DMS79 (cell line): ENCODE results near the gene TPGS1.

Experiments used
- DNase-seq: peaks from one replicate; lab custom pipeline; 2025; lab: John Stamatoyannopoulos, UW

Gene TPGS1

DNA sequence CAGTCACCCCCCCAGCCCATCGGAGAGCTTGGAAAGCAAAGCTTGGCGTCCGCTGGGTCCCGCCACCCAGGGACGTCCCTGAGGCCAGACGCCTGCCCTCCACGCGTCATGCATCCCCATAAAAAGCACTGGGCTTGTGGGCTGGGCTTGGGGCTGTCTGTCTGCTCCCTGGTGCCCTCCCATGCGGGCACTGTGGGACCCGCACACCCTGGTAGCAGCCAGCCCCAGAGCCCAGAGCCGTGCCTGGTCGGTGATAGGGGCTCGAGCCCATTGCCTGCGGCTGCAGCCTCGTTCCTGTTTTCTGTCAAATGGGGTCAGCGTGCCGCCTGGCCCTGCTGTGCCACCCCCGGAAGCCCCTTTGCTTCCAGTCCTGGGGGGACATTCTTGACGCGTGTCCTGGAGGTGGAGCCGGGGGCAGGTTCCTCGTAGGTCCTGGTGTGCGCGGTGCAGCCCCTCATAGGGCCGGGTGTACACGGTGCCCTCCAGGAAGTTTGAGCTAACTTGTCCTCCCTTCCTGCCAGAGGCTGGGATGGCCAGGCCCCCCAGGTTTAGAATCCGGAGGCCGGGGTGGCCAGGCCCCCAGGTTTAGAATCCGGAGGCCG lies 32.2 kb downstream of the TPGS1 start:
- DNase-seq = no peak

GRCh38 chr19:540867-541637 lies 33.8 kb downstream of the TPGS1 start:
- no peak for DNase-seq

DNA sequence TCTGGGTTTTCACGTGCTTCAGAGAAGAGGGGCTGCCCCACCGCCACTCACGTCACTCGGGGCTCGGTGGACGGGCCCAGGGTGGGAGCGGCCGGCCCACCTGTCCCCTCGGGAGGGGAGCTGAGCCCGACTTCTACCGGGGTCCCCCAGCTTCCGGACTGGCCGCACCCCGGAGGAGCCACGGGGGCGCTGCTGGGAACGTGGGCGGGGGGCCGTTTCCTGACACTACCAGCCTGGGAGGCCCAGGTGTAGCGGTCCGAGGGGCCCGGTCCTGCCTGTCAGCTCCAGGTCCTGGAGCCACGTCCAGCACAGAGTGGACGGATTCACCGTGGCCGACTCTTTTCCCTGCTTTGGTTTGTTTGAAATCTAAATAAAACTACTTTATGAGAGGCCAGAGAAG lies 34.4 kb downstream of the TPGS1 start:
- DNase-seq = no peak

DNA sequence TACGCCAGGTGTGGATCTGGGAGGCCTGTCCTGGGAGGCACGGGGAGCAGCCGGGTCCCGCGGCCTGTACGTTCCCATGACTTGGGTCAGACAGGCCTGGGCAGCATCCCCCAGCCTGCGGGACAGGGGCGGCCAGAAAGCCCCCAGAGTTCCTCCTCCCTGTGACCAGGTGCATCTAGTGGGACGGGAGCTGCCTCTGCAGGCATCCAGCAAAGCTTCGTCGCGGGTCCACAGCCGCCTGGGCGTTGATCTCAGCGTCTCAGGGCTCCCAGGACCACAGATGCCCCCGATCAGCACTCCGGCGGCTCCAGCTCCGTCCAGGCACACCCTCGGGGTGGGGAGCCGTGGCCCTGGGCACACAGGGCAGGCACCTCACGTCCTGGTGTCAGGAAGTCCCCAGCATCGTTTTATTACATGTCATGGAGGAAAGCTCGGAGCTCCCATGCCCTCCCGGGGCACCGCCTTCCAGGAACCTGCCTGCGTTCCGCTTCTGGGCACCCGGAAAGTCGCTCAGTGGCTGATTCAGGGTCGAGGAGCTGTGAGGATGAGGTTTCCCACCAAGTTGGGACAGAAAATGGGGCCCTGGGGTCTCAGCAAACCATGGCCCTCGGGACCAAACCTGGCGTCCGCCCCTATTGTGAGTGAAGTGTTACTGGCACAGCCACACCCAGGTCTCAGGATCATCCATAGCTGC lies 35.0 kb downstream of the TPGS1 start:
- DNase-seq = no peak

DNA sequence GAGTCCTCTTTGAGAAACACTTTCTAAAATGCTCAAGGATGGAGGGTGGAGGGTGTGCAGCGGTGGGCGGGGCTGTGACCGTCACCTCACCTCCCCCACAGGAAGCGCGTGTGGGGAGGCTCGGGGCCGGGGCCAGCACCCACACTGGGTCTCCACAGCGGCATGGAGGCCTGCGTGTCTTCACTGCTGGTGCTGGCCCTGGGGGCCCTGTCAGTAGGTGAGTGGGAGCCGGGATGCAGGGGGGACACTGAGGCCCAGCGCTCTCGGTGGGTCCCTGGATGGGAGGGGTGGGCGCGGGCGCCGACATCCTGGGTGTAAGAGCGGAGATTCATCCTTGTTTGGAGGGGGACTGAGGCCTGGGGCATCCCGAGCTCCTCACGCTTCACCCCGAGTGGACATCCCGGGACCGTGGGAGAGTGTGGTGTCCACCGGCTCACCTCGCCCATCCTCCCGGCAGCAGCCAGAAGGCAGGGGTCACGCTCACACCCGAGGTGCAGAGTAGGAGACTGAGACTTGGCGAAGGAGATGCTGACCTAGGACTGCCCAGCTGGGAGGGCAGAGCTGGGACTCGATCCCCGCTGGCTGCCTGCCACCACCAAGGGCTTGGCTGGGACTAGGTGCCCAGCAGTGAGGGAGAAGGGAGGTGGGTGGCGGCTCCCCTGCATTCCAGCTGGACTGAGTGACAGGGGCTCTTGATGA lies 36.8 kb downstream of the TPGS1 start, which contains the start of gene GZMM:
GZMM (plus strand) TSS at position 144 of the 699 bp plus-strand sequence; CDS start at position 163, 19 bp downstream.
- no peak for DNase-seq

- no peak for DNase-seq
These were observed 39.8 kb downstream of the TPGS1 start for GRCh38 chr19:547117-547516.

GRCh38 chr19:547836-548720 lies 40.8 kb downstream of the TPGS1 start:
- DNase-seq = no peak

- DNase-seq = no peak
These were observed 41.9 kb downstream of the TPGS1 start for GRCh38 chr19:548886-549830.

DNA sequence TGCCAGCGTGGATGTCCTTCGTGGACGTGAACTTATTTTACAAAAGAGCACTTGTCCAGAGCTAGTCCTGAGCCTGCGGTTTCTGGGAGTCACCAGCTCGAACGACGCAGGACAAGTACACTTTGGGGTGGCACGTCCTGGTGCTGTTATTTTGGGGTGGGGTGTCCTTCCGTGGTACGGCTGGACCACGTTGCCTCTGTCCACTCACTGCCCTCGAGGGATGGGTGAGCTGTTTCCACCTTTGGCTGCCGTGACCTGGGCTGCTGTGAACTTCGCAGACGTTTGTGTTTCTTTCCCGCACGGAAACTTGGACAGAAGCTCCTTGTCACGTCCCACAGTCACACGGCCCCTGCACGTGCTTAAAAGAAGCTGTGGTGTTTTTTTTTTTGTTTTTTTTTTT lies 47.5 kb downstream of the TPGS1 start:
- DNase-seq = no peak

- DNase-seq = no peak
These were observed 48.1 kb downstream of the TPGS1 start for GRCh38 chr19:555474-555808.

DNA sequence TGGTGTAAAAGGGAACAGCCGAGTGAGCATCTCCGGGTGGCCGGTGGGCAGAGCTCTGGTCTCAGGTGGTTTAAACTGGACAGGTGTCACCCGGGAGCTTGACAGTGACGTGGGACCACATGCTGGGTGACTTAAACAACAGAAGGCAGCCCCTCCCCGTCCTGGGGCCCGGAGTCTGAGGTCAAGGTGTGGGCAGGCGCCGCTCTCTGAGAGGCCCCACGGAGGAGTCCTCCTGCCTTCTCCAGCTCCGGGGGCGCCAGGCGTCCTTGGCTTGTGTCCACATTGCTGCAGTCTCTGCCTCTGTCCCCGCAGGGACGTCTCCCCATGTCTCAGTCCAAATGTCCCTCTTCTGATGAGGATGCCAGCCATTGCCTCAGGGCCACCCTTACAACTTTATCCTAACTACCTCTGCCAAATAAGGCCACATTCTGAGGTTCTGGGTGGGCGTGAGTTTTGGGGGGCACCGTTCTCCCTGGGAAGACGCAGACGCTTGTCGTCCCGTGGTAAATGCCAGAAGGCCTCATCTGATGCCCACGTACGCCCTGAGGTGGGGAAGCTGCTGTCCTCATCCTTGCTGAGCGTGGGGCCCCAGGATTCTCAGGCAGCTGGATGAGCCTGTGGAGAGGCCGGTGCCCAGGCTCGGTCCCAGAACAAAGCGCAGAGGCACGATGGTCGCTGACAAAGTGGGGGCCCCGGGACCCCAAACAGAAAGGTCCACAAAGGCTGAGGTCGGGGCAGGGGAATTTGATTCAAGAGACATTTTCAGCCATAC lies 49.5 kb downstream of the TPGS1 start:
- no peak for DNase-seq

- DNase-seq = no peak
These were observed 51.6 kb downstream of the TPGS1 start for GRCh38 chr19:558770-559439.

- DNase-seq = no peak
These were observed 52.8 kb downstream of the TPGS1 start for GRCh38 chr19:560121-560520.

DNA sequence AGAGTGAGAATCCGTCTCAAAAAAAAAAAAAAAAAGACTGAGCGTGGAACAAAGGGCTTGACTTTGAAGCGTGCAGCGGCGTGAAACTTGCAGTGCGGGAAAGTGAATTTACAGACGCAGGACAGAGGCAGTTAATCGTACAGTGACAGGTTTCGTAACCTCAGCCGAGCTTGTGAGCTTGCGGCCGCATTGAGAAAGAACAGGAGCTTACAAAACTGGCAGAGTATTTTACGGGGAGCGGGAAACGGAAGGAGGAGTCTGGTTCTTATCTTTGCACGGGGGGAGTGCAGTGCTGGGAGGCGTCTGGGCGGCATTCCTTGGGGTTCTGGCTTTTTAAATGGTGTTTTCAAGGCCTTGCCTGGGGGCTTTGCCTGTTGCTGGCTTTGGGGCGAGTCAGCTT lies 59.1 kb downstream of the TPGS1 start:
- DNase-seq = no peak

GRCh38 chr19:566844-567243 lies 59.5 kb downstream of the TPGS1 start:
- no peak for DNase-seq

DNA sequence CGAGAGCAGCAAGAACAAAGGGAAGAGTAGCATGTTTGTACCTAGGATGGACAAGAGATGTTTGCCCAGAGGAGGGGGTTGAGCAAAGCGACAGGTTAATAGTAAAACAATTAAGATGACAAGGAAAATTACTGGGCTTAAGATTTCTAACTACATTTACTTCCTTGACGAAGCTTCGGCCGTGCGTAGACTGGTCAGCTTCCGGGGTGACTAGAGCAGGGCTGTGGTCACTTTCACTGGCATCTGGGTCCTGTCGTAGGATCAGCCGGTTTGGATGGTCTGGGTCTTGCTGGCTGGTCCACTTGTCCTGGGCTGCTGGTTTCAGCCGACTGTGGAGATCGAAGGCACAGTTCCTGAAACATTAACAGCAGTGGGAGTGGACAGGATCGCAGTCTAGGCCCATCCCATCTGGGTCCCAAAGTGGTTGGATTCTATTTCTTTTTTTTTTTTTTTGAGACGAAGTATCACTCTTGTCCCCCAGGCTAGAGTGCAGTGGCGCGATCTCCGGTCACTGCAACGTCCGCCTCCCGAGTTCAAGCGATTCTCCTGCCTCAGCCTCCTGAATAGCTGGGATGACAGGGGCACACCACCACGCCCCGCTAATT lies 60.1 kb downstream of the TPGS1 start:
- DNase-seq = no peak
